ENCODE measurements around the gene PRDX3.

DNA sequence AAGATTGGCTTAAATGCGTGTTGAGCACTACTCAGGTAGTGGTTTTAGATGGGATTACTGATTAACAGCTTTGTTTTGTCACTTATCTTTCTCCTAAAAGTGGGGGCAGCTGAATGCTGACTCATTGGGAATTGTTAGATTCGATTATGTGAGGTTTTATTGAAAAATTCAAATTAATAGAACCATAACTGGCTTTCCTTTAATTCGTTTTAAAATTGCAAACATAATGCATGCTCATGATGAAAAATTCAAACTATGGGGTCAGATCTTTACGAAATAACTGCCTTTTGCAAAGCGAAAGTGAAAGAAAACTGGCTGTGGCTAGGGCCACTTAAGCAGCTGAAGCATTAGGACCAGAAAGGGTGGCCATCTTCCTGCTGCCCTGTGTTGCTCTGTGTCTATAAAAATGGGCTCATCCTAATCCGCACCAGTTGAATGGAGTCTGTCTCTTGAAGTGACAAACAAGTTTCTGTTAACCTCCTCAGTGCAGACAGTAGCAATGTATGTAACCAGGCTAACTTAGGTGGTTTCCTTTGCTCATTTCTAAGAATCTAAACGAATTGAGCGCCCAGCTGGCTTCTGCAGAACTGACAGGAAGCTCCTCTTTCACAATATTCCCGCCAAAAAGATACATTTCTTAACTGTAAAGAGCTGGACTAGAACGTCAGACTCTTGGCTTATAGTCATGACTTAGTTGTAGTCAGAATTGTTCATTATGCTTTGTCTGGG, 46.9 kb downstream of the PRDX3 start:
- TF ChIP-seq, protein P1, sequence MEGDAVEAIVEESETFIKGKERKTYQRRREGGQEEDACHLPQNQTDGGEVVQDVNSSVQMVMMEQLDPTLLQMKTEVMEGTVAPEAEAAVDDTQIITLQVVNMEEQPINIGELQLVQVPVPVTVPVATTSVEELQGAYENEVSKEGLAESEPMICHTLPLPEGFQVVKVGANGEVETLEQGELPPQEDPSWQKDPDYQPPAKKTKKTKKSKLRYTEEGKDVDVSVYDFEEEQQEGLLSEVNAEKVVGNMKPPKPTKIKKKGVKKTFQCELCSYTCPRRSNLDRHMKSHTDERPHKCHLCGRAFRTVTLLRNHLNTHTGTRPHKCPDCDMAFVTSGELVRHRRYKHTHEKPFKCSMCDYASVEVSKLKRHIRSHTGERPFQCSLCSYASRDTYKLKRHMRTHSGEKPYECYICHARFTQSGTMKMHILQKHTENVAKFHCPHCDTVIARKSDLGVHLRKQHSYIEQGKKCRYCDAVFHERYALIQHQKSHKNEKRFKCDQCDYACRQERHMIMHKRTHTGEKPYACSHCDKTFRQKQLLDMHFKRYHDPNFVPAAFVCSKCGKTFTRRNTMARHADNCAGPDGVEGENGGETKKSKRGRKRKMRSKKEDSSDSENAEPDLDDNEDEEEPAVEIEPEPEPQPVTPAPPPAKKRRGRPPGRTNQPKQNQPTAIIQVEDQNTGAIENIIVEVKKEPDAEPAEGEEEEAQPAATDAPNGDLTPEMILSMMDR (optimal IDR thresholded peaks at IDR 0.05 in 1 of 3, IDR thresholded peaks at IDR 0.05 in 1 of 3, conservative IDR thresholded peaks at IDR 0.05 in 1 of 3; ENCODE audit: extremely low read depth in 1 of 3, insufficient read depth in 2 of 3, low read length in 3 of 3), result no peak
- TF ChIP-seq EZH2 (IDR thresholded peaks at IDR 0.05; ENCODE audit: low read length), result no peak
